SU-DHL-6 (cell line): ENCODE data around the gene ZNF391.

Experiments
- H2AFZ ChIP-seq: fragments of 200-600 bp; sonication (generic); 2 replicates; pipeline ENCODE4 v1.6.1; 2014; ENCODE audit warnings: low read depth, mild to moderate bottlenecking, moderate library complexity, mixed read lengths, antibody characterized with exemption, low read length; ENCODE audit not compliant: severe bottlenecking
- H3F3A ChIP-seq: fragments of 200-600 bp; shearing (Covaris generic); 2 replicates; pipeline ENCODE4 v1.6.0; 2016; ENCODE audit warnings: antibody characterized with exemption, mild to moderate bottlenecking; ENCODE audit not compliant: insufficient read depth
- H3K27ac ChIP-seq: fragments of 200-600 bp; sonication (generic); 2 replicates; pipeline ENCODE4 v1.5.1; 2016; ENCODE audit warnings: low read depth, mild to moderate bottlenecking, low read length, moderate library complexity, mixed read lengths
- H3K27me3 ChIP-seq: fragments of 200-600 bp; sonication (generic), shearing (Covaris generic); 2 replicates; pipeline ENCODE4 v1.6.0; 2014; ENCODE audit warnings: mild to moderate bottlenecking, low read length
- H3K36me3 ChIP-seq: fragments of 200-600 bp; sonication (generic); 2 replicates; pipeline ENCODE4 v1.6.1; 2014; ENCODE audit warnings: mild to moderate bottlenecking, low read length, mixed read lengths
- H3K4me2 ChIP-seq: fragments of 300-600, 200-600 bp; shearing (Covaris generic), sonication (generic); 2 replicates; pipeline ENCODE4 v1.6.0; 2014; ENCODE audit warnings: low read length, low read depth, mild to moderate bottlenecking; ENCODE audit not compliant: poor library complexity, severe bottlenecking
- H3K4me3 ChIP-seq: fragments of 200-600 bp; sonication (generic); 2 replicates; pipeline ENCODE4 v1.5.1; 2014; ENCODE audit warnings: antibody characterized with exemption, low read length, mild to moderate bottlenecking, mixed read lengths; ENCODE audit not compliant: insufficient read depth, poor library complexity, severe bottlenecking
- H3K79me2 ChIP-seq: fragments of 200-600 bp; sonication (generic); 2 replicates; pipeline ENCODE4 v1.6.1; 2014; ENCODE audit warnings: mild to moderate bottlenecking, low read length, moderate library complexity; ENCODE audit not compliant: insufficient read depth
- H3K9ac ChIP-seq: fragments of 200-600 bp; sonication (generic); 2 replicates; pipeline ENCODE4 v1.7.0; 2014; ENCODE audit warnings: mild to moderate bottlenecking, low read length
- H3K9me2 ChIP-seq: fragments of 200-600 bp; sonication (generic); replicated peaks from 2 replicates; pipeline ENCODE4 v1.6.1; 2014; ENCODE audit warnings: low read length; ENCODE audit not compliant: insufficient read depth
- H3K9me3 ChIP-seq: fragments of 200-600 bp; sonication (generic); 2 replicates; pipeline ENCODE4 v1.6.1; 2014; ENCODE audit warnings: low read length, mixed read lengths; ENCODE audit not compliant: insufficient read depth
- H4K20me1 ChIP-seq: fragments of 200-600 bp; sonication (generic); 2 replicates; pipeline ENCODE4 v1.6.1; 2014; ENCODE audit warnings: low read depth, mild to moderate bottlenecking, antibody characterized with exemption, low read length, moderate library complexity, mixed read lengths
- EZH2phosphoT487 ChIP-seq: fragments of 200-600 bp; sonication (generic), shearing (Covaris generic); conservative IDR thresholded peaks from 2 replicates; pipeline ENCODE4 v1.6.1; 2018; ENCODE audit warnings: mild to moderate bottlenecking, antibody characterized with exemption, low read length, moderate library complexity, mixed read lengths
- TF ChIP-seq, protein P1 (sequence below): fragments of 200-600 bp; sonication (generic); IDR thresholded peaks from one replicate; pipeline ENCODE4 v1.5.1; 2017; ENCODE audit warnings: antibody characterized with exemption, mild to moderate bottlenecking, low read length, moderate library complexity; ENCODE audit not compliant: insufficient read depth, poor library complexity, severe bottlenecking

Gene ZNF391

DNA sequence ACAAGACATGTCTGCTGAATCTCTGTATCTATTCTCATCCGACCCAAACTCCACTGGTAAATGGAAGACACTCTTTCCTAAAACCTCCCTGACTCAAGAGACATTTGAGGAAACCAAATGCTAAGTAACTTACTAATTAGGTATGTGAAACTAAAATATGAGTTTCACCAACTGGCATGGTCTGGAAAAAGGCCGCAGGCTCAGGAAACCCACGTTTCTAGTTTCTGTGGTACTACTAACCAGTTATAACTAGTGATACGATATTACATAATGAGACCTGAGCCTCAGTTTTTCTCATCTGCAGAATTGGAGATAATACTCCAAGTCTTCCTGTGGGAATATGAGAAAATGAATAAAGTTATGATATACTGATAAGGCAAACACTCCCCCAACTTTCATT is 39.9 kb downstream of the ZNF391 start:
- no peaks in the 10 kb centered on the region for H3K79me2 ChIP-seq
- no peak overlapping the region for H2AFZ ChIP-seq
- no peaks in the 10 kb centered on the region for H3K27me3 ChIP-seq
- no peak overlapping the region for H3K4me3 ChIP-seq
- TF ChIP-seq, protein P1, sequence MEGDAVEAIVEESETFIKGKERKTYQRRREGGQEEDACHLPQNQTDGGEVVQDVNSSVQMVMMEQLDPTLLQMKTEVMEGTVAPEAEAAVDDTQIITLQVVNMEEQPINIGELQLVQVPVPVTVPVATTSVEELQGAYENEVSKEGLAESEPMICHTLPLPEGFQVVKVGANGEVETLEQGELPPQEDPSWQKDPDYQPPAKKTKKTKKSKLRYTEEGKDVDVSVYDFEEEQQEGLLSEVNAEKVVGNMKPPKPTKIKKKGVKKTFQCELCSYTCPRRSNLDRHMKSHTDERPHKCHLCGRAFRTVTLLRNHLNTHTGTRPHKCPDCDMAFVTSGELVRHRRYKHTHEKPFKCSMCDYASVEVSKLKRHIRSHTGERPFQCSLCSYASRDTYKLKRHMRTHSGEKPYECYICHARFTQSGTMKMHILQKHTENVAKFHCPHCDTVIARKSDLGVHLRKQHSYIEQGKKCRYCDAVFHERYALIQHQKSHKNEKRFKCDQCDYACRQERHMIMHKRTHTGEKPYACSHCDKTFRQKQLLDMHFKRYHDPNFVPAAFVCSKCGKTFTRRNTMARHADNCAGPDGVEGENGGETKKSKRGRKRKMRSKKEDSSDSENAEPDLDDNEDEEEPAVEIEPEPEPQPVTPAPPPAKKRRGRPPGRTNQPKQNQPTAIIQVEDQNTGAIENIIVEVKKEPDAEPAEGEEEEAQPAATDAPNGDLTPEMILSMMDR, result no peak
- TF ChIP-seq EZH2phosphoT487, result no peak
- H3K36me3 ChIP-seq, result no peaks in the 10 kb centered on the region
- H3K9ac ChIP-seq, result no peak overlapping the region
- no peaks in the 10 kb centered on the region for H3F3A ChIP-seq
- no peaks in the 10 kb centered on the region for H3K9me2 ChIP-seq
- H3K27ac ChIP-seq, result no peak overlapping the region
- 0 out of 2 replicates have a peak, but pooled peaks cover 4% of the 10 kb centered on the region for H3K9me3 ChIP-seq
- H3K4me2 ChIP-seq, result no peak overlapping the region
- no peaks in the 10 kb centered on the region for H4K20me1 ChIP-seq

DNA sequence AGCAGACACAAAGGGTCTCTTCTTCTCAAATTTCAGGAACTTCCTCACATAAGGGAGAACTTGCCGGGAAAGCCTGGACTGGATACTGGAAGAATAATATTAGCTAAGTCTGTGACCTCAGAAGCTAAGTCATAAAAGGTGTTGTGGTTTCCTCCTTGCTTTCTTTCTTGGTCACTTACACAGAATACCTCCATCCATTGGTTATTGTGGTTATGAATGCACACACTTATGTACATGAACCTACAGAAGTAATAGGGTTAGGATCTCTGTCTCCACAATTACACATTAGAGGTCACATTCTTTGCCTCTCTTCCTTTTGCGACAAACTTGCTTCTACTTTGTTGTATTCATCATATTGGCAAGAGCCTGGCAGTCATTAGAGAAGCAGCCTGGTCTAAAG is 40.4 kb downstream of the ZNF391 start:
- Histone ChIP-seq H3F3A (no peaks in the 10 kb centered on the region), H3K4me3 (no peak overlapping the region), H3K36me3 (no peaks in the 10 kb centered on the region), H3K9ac (no peak overlapping the region), H3K27me3 (no peaks in the 10 kb centered on the region), H3K27ac (no peak overlapping the region), H3K79me2 (no peaks in the 10 kb centered on the region), H4K20me1 (no peaks in the 10 kb centered on the region), H2AFZ (no peak overlapping the region), H3K4me2 (no peak overlapping the region), H3K9me2 (no peaks in the 10 kb centered on the region), H3K9me3 (0 out of 2 replicates have a peak, but pooled peaks cover 4% of the 10 kb centered on the region)
- TF ChIP-seq EZH2phosphoT487, result no peak
- TF ChIP-seq, protein P1, result no peak

DNA sequence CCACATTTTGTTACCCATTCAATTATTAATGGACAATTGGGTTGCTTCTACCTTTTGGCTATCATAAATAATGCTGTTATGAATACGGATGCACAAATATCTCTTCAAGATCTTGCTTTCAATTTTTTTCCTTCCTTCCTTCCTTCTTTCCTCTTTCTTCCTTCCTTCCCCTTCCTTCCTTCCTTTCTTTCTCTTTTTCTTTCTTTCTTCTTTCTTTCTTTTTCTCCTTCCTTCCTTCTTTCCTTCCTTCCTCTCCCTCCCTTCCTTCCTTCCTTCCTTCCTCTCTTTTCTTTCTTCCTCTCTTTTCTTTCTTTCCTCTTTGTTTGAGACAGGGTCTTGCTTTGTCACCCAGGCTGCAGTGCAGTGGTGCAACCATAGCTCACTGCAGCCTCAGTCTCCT is 45.2 kb downstream of the ZNF391 start:
- TF ChIP-seq, protein P1, result no peak
- TF ChIP-seq EZH2phosphoT487, result no peak
- no peaks in the 10 kb centered on the region for H3K79me2 ChIP-seq

More for the DNA sequence above, 45.2 kb downstream of the ZNF391 start:
- H2AFZ ChIP-seq, result no peak overlapping the region
- H3K27me3 ChIP-seq, result no peaks in the 10 kb centered on the region
- H3K36me3 ChIP-seq, result no peaks in the 10 kb centered on the region
- H3K9ac ChIP-seq, result no peak overlapping the region
- no peaks in the 10 kb centered on the region for H3F3A ChIP-seq
- no peak overlapping the region for H3K27ac ChIP-seq
- H3K9me3 ChIP-seq, result 0 out of 2 replicates have a peak, but pooled peaks cover 4% of the 10 kb centered on the region
- H3K4me3 ChIP-seq, result no peak overlapping the region
- no peaks in the 10 kb centered on the region for H3K9me2 ChIP-seq
- no peaks in the 10 kb centered on the region for H4K20me1 ChIP-seq
- H3K4me2 ChIP-seq, result no peak overlapping the region
